Activated CD4-positive, alpha-beta T cell treated with anti-CD3 and anti-CD28 coated beads, Interleukin-2, amount 10 ng/mL, durations not matched to agents 24 days and 14 days (primary cell): ENCODE measurements around the gene RAP1A. TPM values are rescaled to one million over a fixed set of nuclear protein-coding genes. Genes with fewer than 3 reads are reported as not detected.
A peak's percentile ranks its signal among the peaks of the same experiment; 100 is the strongest.
"Not testable (repeated sequence)": the region's sequence is repeated elsewhere in the genome, so short reads cannot be mapped to it uniquely, and the experiment has no call there.

Experiments used
- DNase-seq: peaks from one replicate; pipeline ENCODE4 v3.0.0; 2022
- H3K27ac Mint-ChIP-seq: one replicate; pipeline ENCODE4 v1.8.0; 2022; ENCODE audit warnings: mild to moderate bottlenecking, mixed read lengths
- H3K27me3 Mint-ChIP-seq: one replicate; pipeline ENCODE4 v1.8.0; 2022; ENCODE audit warnings: mixed read lengths
- H3K36me3 Mint-ChIP-seq: one replicate; pipeline ENCODE4 v1.8.0; 2022; ENCODE audit warnings: low read depth, mild to moderate bottlenecking, mixed read lengths
- H3K4me1 Mint-ChIP-seq: one replicate; pipeline ENCODE4 v1.8.0; 2021; ENCODE audit warnings: mixed read lengths
- H3K4me3 Mint-ChIP-seq: one replicate; pipeline ENCODE4 v1.8.0; 2022; ENCODE audit warnings: mild to moderate bottlenecking, moderate library complexity, mixed read lengths
- H3K9me3 Mint-ChIP-seq: one replicate; pipeline ENCODE4 v1.8.0; 2021; ENCODE audit warnings: mixed read lengths
- intact Hi-C: fragments of 100-400 bp; cut with micrococcal nuclease; formaldehyde crosslinking; loops from one replicate; pipeline ENCODE4 v1.15.1; 2023
- total RNA-seq: library from RNA; stranded (reverse); gene quantifications from 2 replicates; pipeline ENCODE4 v1.2.3, GENCODE V29; 2022

RAP1A gene
- total RNA-seq, 1 donor from 2014 or later = 306 TPM

GRCh38 chr1:111625276-111625675 lies 5.7 kb downstream of the RAP1A start:
- Mint-ChIP-seq H3K4me3 (peak overlapping the region; percentile 65), H3K36me3 (peaks cover 56% of the 10 kb centered on the region), H3K27me3 (no peaks in the 10 kb centered on the region), H3K9me3 (no peaks in the 10 kb centered on the region), H3K4me1 (peaks cover 70% of the 10 kb centered on the region), H3K27ac (peak overlapping the region; percentile 56)
- no peak for DNase-seq
- intact Hi-C loops = loop anchor here (5.0 to 10.0 kb wide), 2 partner anchors 37 to 750 kb away; partner anchors contain the start of gene CD53

GRCh38 chr1:111628153-111628552 lies 8.6 kb downstream of the RAP1A start:
- intact Hi-C loops = loop anchor here (5.0 to 10.0 kb wide), 2 partner anchors 34 to 753 kb away; partner anchors contain the start of gene CD53
- Mint-ChIP-seq H3K27me3 (no peaks in the 10 kb centered on the region), H3K4me1 (peaks cover 70% of the 10 kb centered on the region), H3K9me3 (no peaks in the 10 kb centered on the region), H3K36me3 (peaks cover 42% of the 10 kb centered on the region), H3K4me3 (peak overlapping the region; percentile 73), H3K27ac (peak overlapping the region; percentile 89)
- DNase-seq = no peak

GRCh38 chr1:111629190-111629954 lies 9.8 kb downstream of the RAP1A start:
- Mint-ChIP-seq H3K4me1 (peaks cover 68% of the 10 kb centered on the region), H3K36me3 (peaks cover 40% of the 10 kb centered on the region), H3K4me3 (peak overlapping the region; percentile 65), H3K27me3 (no peaks in the 10 kb centered on the region), H3K9me3 (no peaks in the 10 kb centered on the region), H3K27ac (peak overlapping the region; percentile 82)
- intact Hi-C loops = loop anchor here (1.0 to 10.0 kb wide), 5 partner anchors 8 to 755 kb away; partner anchors contain the start of gene CD53
- no peak for DNase-seq

- H3K36me3 Mint-ChIP-seq = peaks cover 39% of the 10 kb centered on the region
- no peaks in the 10 kb centered on the region for H3K27me3 Mint-ChIP-seq
- no peaks in the 10 kb centered on the region for H3K9me3 Mint-ChIP-seq
- H3K4me1 Mint-ChIP-seq = peaks cover 67% of the 10 kb centered on the region
- peak overlapping the region; percentile 2 for H3K4me3 Mint-ChIP-seq
- peak overlapping the region; percentile 57 for H3K27ac Mint-ChIP-seq
- intact Hi-C loops = loop anchor here (2.0 kb wide), 1 partner anchor 14 kb away; no protein-coding TSS in a partner anchor
- no peak for DNase-seq
Observed at GRCh38 chr1:111630567-111630966, 11.0 kb downstream of the RAP1A start.

GRCh38 chr1:111631502-111631901 lies 11.9 kb downstream of the RAP1A start:
- Mint-ChIP-seq H3K9me3 (no peaks in the 10 kb centered on the region), H3K27me3 (no peaks in the 10 kb centered on the region), H3K27ac (peak overlapping the region; percentile 72), H3K4me1 (peaks cover 67% of the 10 kb centered on the region), H3K4me3 (no peak overlapping the region), H3K36me3 (peaks cover 39% of the 10 kb centered on the region)
- intact Hi-C loops = loop anchor here (2.0 kb wide), 1 partner anchor 15 kb away; no protein-coding TSS in a partner anchor
- DNase-seq = no peak

GRCh38 chr1:111632771-111633170 lies 13.2 kb downstream of the RAP1A start:
- intact Hi-C loops, H3K27me3 Mint-ChIP-seq, DNase-seq, H3K4me3 Mint-ChIP-seq, H3K9me3 Mint-ChIP-seq: not testable (repeated sequence)
- Mint-ChIP-seq H3K27ac (peak overlapping the region; percentile 62), H3K4me1 (peaks cover 65% of the 10 kb centered on the region), H3K36me3 (peaks cover 37% of the 10 kb centered on the region)

GRCh38 chr1:111633736-111634247 lies 14.2 kb downstream of the RAP1A start:
- no peak for DNase-seq
- Mint-ChIP-seq H3K9me3 (no peaks in the 10 kb centered on the region), H3K27ac (no peak overlapping the region), H3K4me3 (no peak overlapping the region), H3K27me3 (no peaks in the 10 kb centered on the region), H3K4me1 (peaks cover 61% of the 10 kb centered on the region), H3K36me3 (peaks cover 30% of the 10 kb centered on the region)
- intact Hi-C loops = loop anchor here (2.0 kb wide), 1 partner anchor 63 kb away; no protein-coding TSS in a partner anchor

- peak overlapping the region; percentile 7 for H3K4me3 Mint-ChIP-seq
- H3K4me1 Mint-ChIP-seq = peaks cover 53% of the 10 kb centered on the region
- no peaks in the 10 kb centered on the region for H3K9me3 Mint-ChIP-seq
- no peak for DNase-seq
- H3K27me3 Mint-ChIP-seq = no peaks in the 10 kb centered on the region
- peaks cover 22% of the 10 kb centered on the region for H3K36me3 Mint-ChIP-seq
- peak overlapping the region; percentile 60 for H3K27ac Mint-ChIP-seq
- intact Hi-C loops = loop anchor here (2.0 kb wide), 1 partner anchor 61 kb away; no protein-coding TSS in a partner anchor
Observed at GRCh38 chr1:111635324-111636009, 15.9 kb downstream of the RAP1A start.

- intact Hi-C loops = no loop called here
- Mint-ChIP-seq H3K4me1 (peaks cover 37% of the 10 kb centered on the region), H3K27ac (no peak overlapping the region), H3K36me3 (peaks cover 31% of the 10 kb centered on the region), H3K4me3 (no peak overlapping the region), H3K27me3 (no peaks in the 10 kb centered on the region), H3K9me3 (no peaks in the 10 kb centered on the region)
- no peak for DNase-seq
Observed at GRCh38 chr1:111638320-111638719, 18.7 kb downstream of the RAP1A start.

GRCh38 chr1:111639602-111640198 lies 20.1 kb downstream of the RAP1A start:
- DNase-seq = no peak
- H3K9me3 Mint-ChIP-seq = no peaks in the 10 kb centered on the region
- no peak overlapping the region for H3K27ac Mint-ChIP-seq
- no peaks in the 10 kb centered on the region for H3K27me3 Mint-ChIP-seq
- peaks cover 41% of the 10 kb centered on the region for H3K4me1 Mint-ChIP-seq
- intact Hi-C loops = no loop called here
- H3K36me3 Mint-ChIP-seq = peaks cover 39% of the 10 kb centered on the region
- no peak overlapping the region for H3K4me3 Mint-ChIP-seq

GRCh38 chr1:111643097-111643496 lies 23.5 kb downstream of the RAP1A start:
- Mint-ChIP-seq H3K36me3 (peaks cover 45% of the 10 kb centered on the region), H3K27ac (no peak overlapping the region), H3K4me3 (no peak overlapping the region), H3K27me3 (no peaks in the 10 kb centered on the region), H3K4me1 (peaks cover 44% of the 10 kb centered on the region), H3K9me3 (no peaks in the 10 kb centered on the region)
- intact Hi-C loops = no loop called here
- DNase-seq = no peak

- DNase-seq = no peak
- Mint-ChIP-seq H3K4me3 (no peak overlapping the region), H3K36me3 (peaks cover 50% of the 10 kb centered on the region), H3K9me3 (no peaks in the 10 kb centered on the region), H3K4me1 (peaks cover 46% of the 10 kb centered on the region), H3K27me3 (no peaks in the 10 kb centered on the region), H3K27ac (no peak overlapping the region)
- intact Hi-C loops = no loop called here
Observed at GRCh38 chr1:111643696-111644095, 24.1 kb downstream of the RAP1A start.

GRCh38 chr1:111644506-111644905 lies 24.9 kb downstream of the RAP1A start:
- Mint-ChIP-seq H3K36me3 (peaks cover 56% of the 10 kb centered on the region), H3K27me3 (no peaks in the 10 kb centered on the region), H3K27ac (no peak overlapping the region), H3K4me1 (peaks cover 52% of the 10 kb centered on the region), H3K9me3 (no peaks in the 10 kb centered on the region), H3K4me3 (no peak overlapping the region)
- intact Hi-C loops = no loop called here
- no peak for DNase-seq
